Activated effector memory CD4-positive, alpha-beta T cell treated with Interleukin-2 at 50 U/mL for 16 hours (primary cell): Measurements from ENCODE around the gene PBX1.

Experiments used
- DNase-seq: peaks from one replicate; pipeline ENCODE4 v3.0.0-alpha.2; 2020

Gene PBX1

DNA sequence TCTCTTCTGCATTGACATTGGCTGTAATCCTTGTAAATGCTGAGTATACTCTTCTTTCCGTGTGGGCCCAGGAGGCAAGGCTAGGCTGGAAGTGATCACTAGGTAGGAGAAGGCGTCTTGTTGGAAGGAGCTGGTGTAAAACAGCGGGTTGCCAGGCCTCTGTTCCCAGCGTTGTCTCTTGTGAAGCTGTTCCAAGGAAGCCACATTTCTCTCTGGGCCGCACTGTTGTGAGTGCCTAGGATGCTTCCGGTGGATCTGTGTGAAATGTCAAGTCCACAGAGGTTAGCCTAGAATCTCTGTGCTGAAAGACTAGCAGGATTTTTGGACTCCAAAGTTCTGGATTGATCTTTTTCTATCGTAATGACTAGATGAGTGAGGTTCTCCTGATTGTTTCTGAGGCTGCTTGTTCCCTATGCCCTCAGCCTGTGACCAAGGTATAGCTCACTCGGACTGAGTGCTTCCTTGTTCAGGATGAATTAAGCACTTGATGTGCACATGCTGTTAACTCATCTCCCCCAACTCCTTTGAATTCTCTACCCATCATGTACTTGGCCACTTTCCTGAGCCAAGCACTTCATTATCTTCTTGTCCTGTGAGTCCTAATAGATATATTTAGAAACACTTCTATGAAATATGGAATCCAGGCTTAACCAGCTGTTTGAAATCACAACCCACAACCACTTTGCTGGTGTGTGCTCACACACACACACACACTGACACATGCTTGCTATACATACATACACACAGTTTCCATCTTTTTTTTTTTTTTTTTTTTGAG, 63.3 kb downstream of the PBX1 start:
- DNase-seq: no peak

DNA sequence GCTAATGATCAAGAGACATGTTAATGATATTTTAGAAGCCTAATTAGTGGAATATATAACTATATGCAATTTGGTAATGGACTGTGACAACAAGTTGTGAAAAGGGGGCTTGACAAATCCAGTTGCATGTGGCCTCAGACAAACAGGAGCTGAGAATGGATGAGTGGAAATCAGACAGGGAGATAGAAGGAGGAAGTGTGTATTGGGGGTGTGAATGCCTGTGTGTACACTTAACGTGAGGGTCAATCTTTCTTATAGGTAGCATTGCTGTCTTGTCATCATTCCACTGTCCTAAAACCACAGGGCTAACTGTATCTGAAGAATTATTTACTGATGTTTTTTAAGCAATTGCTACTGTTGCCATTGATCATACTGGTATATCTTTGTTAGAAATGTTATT, 64.8 kb downstream of the PBX1 start:
- no peak for DNase-seq

DNA sequence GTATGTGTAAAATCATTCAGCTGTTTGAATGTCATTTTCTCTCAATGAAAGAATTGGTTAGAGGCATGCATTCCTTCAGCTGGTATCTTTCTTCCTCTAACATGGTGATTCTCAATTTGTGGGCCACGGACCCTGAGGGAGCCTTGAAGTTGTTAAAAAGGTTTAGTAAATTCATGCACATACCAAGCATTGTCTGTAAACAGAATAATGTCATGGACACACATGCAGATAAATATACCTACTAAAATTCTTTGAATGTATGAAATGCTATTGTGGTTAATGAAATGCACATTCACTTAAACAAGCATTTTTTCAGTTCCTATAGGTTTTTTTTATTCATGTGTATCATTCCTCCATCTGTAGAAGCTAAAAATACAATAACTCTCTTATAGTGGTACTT, 65.4 kb downstream of the PBX1 start:
- DNase-seq: no peak

DNA sequence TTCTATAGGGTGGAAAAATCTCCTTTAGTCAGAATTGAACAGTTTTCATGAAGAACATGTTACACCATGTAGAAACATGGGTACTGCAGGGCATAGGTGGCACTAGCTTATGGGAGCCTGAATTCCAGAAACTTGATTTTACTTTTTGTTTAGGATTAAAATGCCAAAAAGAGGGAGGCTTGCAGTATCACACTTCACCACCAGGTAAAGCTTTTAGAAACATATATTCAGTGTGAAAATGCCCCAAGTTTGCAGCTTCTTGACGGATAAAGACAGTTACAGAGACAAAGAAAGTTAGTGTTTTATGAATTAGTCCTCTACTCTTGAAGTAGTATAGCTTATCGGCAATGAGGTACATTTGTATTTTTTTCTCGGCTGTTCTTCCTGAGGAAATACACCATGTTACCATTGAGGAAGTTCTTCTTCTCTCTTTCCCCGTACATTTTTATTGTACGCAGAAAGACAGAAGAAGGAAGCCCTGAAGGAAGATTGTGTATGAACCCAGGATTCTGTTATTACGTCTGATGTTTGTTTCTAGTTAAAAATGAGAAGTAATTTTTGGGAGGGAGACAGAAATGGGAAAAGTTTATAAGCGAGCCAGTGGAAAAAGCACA, 66.1 kb downstream of the PBX1 start:
- DNase-seq: no peak

DNA sequence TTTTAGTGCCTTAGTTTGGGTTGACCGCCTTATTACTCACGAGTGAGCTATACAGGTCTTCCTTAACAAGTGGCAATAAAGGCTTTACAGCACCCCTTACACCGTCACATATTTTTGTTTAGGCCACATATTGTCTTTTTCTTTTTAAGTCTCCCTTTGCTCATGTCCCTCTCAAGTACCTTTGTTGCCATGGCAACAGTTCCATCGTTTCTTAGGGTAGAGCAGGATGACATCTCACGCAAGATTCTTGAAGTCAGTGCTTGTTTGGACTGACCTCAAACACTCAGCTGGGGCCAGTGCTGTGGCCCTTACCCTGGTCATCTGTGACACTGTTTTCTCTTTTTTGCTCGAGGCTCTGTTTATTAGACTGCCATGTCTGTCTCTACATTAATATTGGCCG, 69.8 kb downstream of the PBX1 start:
- DNase-seq: no peak

DNA sequence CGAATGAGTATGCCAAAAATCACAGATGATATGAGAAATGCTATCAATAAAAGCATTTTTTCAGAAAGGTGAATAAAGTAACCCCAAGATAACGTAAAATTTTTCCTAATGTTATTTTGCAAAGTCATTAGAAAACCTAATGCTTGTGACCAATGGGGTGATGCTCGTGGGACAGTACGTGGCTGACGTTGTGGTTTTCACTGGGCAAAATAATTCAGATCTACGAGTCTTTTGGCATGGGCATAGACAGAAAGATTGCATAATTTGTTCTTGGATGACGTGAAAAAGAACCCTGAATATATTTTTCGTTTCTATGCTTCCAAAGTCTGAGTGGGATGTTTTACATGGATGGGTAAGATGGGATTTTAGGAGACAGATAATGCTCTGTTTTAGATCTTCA, 71.0 kb downstream of the PBX1 start:
- DNase-seq: no peak

DNA sequence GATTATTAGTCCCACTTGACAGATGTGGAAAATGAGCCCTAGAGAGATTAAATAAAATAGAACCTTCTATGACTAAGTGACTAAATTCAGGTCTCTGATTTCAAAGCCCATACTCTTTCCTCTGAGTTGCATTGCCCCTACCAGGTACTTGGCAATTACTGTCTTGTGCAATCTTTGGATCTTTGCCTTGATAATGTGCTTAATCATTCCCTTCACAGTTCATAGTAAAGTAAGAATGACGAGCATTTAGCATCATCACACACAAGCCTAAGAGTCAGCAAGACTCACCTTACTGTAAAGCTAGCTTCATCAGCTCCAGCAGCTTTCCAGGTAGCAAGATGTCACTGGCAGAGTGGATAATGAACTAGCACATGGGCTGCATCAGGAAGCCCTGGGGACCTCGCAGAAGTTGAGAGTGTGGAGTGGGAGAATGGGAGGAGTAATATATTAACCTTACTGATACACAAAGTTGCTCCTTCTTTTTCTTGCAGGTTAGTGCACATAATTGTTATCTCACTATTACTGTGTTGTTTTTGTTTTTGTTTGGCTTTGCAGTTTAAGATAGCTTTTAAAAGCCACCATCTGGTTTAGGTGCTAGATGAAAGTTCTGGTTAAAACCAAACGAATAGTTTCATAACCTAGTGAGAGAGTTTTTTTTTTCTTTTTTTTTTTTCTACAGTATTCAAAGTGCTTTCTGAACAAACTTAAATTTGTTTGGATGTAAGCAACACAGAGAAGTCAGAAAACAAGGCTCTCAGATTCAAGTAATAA, 71.8 kb downstream of the PBX1 start:
- no peak for DNase-seq

DNA sequence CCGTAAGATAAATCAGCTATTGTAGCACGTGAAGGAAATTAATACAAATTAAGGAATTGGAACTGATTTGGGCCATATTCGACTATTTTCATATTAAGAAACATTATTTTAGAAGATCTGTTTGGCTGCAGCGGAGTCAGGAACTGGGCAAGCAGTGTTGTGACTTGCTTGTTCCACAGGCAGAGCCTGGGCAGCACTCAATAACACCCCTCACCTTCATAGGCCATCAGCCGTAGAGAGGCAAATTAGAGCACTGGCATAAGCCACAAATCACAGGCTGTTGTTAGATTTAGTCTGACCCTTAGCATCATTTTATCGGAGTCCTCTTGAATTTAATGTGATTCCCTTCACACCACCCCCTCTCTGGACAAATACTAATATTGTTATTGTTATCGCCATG, 72.8 kb downstream of the PBX1 start:
- no peak for DNase-seq

DNA sequence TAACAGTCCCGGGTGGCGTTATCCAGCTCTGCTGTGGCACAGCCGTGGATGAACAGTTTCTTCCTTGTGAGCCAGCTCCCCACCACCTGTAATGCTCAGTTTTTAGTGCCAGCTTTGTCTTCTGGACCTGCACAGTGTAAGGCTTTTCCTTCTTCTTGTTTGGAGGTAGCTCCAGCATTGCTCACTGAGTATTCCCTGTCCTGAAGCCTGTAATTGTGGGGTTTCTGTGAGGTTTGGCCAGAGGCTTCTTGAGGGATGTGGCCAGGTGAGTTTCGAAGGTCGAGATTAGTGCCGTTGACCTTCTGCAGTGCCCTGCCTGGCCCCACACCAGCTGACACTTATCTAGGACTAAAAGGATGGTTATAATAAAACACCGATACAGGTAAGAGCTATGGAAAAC, 75.0 kb downstream of the PBX1 start:
- no peak for DNase-seq

DNA sequence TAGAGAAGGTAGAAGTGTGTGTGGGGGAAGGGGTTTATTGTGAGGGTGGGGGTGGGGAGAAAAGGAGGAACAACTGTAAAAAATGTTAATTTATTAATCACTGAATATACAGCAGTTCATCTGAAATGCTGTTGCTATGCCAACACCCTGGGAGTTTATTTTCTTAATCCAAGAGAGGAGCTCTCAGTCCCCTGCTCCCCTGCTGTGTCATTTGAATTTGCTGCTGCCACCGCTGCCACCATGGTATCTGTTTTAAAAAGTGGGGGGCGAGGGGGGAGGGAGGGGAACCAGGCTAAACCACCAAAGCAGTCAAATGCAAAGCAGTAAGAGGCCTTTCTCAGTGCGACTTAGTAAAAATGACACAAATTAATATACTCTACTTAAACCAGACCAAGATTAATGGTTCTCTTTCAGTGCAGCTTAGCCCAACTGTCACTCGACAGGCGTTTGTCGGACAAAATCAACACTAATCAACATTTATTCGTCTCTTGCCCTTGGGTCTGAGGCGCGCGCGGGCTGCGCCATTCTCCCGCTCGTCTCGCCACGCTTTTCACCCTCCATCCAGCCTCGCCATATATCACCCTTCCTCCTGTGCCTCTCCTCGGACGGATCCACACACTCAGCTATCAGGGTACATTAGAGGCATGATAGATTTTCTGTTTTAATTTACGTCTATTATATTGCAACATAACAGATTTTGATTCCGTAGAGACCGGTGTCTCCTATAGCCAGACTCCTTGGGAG, 76.2 kb downstream of the PBX1 start:
- DNase-seq: no peak

DNA sequence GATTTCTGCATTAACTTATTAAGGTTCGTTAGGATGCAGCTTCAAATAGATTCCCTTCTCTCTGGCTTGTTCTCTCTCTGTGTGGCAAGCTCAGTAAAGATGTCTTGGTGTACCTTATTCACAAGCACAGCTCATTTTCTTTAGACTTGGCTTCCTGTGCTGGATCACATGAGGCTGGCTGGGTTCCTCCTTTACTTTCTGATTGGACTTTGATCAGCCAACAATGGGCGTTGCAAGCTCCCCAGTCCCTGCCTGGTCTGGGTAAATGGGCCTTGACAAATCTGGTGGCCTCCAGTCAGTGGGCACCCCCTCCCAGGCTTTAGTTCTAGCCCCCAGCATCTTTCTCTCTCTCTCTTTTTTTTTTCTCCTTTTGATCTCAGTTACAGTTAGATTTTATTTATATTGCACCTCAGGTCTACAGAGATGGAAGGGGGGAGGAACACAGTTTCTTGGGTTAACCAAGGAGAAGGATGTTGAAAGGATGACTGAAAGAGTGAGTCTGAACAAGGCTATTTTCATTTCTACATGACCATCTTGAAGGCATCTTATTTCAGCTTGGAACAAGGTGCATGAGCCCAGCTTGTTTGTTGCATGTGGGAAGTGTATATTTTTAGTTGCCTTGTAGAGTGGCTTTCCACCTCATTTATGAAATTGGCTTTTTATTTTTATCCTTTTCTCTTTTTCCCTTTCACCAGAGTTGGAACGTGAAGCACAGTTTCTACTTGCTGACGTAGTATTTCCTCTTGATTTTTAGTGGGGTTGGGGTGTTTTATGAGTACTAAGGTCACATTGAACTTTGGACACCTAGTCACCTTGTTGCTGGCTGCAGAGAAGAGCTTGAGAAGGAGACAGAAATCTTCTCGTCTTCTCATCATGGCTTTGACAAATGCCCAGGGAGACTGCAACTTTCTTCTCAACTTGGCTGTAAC, 77.1 kb downstream of the PBX1 start:
- no peak for DNase-seq

DNA sequence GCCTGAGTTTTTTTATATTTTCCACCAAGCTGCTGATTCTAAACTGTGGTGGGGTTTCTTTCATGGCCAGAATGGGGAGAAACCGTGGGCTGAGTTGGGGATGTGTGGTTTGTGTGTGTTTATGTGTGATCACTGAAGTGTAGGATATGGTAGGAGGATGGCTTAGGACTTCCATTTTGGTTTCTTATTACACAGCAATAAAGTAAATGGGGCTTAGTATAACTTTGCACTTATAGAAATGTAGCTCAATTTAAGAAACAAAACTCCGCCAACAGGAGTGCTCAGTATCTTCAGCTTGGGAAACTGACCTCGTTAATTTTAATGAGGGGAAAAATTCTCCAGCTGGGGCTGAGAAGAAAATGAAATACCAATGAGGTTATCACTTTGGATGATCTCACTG, 77.8 kb downstream of the PBX1 start:
- no peak for DNase-seq

DNA sequence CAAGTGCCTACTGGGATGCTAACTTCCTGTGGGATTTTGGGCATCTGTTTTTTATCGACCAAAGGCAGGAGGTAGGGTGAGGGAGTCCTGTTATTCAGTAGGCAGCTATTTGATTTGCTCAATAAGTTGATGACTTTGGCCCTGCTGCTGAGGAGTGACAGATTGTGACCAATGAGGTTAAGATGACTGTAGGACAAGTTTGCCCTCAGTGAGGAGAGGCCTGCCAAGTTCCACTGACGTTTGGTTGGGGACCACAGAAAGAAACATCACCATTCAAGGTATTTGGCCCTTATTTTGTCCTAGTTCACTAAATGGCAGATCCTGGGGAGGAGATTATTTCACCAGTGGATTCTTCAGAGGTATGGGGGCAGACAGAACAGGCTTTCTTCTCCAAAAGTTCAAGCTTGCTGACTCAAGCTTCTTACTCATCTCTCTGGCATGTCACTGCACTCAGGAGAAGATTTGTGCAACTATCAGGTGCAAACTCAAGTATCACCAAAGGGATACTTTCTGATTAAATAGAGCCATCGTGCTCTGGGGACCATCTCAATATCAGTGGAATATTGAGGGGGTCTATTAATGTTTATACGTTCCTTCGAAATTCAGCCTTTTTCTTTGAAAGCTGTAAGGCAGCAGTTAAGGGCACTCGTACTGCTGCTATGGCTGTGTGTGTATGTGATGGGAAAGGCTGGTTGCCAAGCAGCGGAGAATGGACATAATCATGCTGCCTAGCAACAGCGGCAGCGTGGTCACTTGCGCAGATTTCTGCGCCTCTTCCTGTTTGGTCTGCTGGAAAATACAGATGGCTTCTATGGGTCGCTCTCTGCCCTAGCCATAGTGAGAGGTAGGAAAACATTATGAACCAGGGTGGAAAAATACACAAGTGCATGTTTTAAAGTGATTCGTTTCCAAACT, 78.7 kb downstream of the PBX1 start:
- DNase-seq: no peak

DNA sequence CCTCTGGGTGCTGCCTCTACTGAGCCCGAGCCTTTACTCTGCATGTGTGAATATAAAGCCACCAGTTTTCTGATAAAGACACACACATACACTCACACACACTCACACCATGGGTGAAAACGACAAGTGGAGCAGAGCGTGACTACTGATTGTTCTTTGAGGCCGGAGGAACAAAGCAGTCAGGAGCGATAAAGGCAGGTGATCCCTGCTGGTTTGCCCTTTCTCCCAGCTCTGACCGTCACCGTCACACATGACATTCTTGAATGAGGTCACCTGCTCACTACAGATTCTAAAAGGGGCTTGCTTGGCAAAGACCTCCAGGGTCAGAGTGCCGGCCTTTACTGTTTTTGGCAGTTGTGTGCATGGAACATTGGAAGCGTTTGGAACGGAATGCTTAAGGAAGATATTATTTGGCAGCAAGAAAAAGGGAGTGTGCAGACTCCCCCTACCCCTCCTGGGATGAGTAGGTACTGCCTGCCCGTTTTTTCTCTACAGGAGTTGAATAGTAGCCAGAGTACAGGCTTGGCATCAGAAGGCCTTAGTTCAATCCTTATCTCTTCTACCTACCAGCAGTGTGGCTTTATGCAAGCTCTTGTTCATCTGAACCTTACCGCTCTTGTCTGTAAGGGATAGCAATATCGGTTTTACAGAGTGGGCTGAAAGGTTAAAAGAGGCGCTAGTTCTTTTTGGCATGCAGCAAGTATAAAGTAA, 79.7 kb downstream of the PBX1 start:
- no peak for DNase-seq

DNA sequence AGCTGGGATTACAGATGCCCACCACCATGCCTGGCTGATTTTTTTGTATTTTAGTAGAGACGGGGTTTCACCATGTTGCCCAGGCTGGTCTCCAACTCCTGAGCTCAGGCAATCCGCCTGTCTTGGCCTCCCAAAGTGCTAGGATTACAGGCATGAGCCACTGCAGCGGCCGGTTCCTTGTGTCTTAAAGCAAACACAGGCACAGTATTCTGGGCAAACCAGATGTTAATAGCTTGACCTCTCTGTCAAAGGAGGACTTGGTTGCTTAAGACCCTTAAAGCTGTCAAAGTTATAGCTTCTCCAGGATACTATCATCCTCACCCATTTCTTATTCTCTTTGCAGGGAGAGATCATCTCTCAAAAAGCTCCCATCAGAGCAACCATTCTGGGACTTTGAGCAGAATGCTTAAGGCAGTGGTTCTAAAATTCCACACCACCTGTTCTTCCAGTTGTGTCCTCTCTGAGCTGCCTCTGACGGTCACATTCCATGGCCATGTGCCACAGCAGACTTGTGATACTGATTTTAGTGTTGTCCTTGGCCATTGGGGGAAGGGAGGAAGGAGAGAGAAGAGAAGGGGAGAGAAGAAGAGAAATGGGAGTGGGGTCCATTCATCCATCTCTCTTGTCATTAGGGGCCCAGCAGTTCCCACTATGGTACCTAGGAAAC, 81.8 kb downstream of the PBX1 start:
- DNase-seq: no peak

DNA sequence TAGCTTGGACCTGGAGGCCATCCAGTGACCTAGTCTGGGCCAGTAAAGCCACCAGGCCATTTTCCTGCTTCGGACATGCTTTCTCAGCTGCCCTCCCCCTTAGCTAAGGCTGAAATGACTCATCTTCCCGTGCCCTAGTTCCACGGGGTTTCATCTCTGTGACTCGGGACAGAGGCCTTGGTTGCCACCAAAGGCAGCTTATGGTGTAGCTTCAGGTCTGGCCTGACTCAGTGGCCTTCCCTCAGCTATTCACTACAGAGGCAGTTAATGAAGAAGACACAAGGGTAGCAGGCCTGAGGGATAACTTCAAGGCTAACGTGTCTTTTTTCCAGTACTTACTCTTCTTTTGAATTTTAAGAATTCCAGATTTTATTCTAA, 82.4 kb downstream of the PBX1 start:
- no peak for DNase-seq

DNA sequence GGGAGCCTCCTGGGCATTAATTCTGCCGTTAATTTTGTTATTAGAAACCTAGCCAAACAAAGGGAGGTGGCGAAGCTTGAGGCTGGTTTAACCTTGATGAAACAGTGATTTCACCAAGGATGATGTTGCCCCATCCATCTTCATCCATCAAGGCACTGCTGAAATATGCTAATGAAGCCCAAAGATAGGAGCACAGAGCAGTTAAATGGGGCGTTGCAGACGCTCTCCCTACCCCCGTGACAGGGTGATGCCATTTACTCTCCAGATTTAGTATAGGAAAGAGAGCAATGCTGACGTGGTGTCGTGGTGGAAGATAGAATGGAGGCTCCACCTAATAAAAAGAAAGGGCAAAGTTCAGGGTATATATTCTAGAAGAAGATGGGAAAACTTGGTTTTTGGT, 84.0 kb downstream of the PBX1 start:
- DNase-seq: no peak

DNA sequence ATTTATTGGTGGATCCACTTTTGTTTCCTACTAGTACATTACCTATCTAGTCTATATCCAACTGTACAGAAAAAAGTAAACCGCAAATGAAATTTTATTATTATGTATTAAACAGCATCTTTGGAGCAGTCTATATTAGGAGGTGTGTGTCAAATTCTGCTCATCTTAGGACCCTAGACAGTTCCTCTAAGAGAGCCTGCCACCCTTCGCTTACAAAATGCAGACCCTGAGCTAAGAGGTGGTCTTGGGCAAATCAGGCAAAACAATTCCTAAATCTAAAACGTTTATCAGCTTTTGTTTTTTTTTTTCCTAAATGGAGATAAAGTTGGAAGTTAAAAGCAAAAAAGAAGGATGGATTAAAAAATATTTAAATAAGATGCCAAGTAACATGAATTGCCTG, 85.3 kb downstream of the PBX1 start:
- no peak for DNase-seq

DNA sequence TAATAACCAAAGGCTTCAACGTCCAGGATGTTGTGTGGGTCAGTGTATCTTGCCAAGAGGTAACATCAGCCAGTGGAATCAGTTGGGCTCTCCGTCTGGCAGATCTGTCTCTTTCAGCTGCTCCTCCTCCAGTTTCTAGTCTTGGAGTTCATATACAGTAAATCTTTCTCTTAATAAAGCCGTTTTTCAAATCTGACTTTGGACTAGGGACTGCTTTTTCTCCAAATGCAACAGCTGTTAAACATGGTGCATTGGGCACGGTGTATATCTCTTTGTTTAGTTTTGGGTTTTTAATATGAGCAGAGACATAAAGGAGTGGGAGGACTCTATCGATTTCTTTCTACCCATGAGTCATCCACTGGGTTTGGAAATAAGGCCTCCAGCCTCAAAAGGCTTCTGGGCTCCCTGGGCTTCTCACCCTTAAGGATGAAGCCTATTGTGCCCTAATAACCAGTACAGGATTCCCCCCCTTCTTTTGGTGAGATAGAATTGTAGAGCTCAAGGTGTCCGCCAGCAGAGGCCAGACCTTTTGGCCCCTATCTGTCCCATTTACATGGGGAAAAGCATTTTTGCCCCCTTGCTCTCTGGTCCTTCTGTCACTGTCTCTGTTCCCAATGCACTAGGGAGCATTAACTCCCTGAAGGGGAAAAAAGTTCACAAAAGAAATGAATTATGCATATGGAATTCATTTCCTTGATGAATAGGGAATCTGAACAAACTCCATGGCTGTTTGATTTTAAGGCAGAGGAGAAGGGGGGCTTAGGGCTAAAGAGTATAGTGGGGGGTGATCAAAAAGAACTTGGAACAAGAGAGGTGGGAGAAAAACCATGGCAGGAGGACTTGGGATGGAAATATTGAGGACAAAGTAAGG, 86.0 kb downstream of the PBX1 start:
- no peak for DNase-seq
